CD14-positive monocyte (primary cell): Measurements from ENCODE around the gene SLC35B4. TPM values are rescaled to one million over a fixed set of nuclear protein-coding genes. Genes with fewer than 3 reads are reported as not detected.
A peak's percentile ranks its signal among the peaks of the same experiment; 100 is the strongest.

Experiments used
- DNase-seq, 3 donors: peaks; one replicate each; pipeline ENCODE4 v3.0.0-alpha.2; 2011 to 2022
- H2AFZ ChIP-seq: 2 replicates; pipeline ENCODE4 v1.6.0; 2012; ENCODE audit warnings: mild to moderate bottlenecking, low read depth, low read length, inconsistent platforms; ENCODE audit not compliant: insufficient read depth, poor library complexity, severe bottlenecking
- H3K27ac ChIP-seq, 2 donors: 1 replicate in 1 of 2; 2 replicates in 1 of 2; pipeline ENCODE4 v1.5.1; 2012 to 2013; ENCODE audit warnings: low read length in 2 of 2, control low read depth in 1 of 2, inconsistent platforms in 1 of 2, low read depth in 1 of 2, mild to moderate bottlenecking in 1 of 2
- H3K27me3 ChIP-seq, 2 donors: one replicate each; pipeline versions ENCODE4 v1.6.0 to v1.6.1; 2011 to 2013; ENCODE audit warnings: low read length in 2 of 2; ENCODE audit not compliant: control insufficient read depth in 2 of 2, insufficient read depth in 2 of 2
- H3K36me3 ChIP-seq, 2 donors: replicated peaks in 1 of 2; 1 replicate in 1 of 2; 2 replicates in 1 of 2; pipeline versions ENCODE4 v1.5.1 to v1.6.1; 2012 to 2013; ENCODE audit warnings: low read length in 2 of 2, control low read depth in 1 of 2, inconsistent platforms in 1 of 2, mild to moderate bottlenecking in 1 of 2; ENCODE audit not compliant: insufficient read depth in 2 of 2, control insufficient read depth in 1 of 2
- H3K4me1 ChIP-seq, 2 donors: 1 replicate in 1 of 2; 2 replicates in 1 of 2; pipeline versions ENCODE4 v1.5.1 to v1.6.1; 2012 to 2013; ENCODE audit warnings: low read length in 2 of 2, control low read depth in 1 of 2, inconsistent platforms in 1 of 2, mild to moderate bottlenecking in 1 of 2, moderate library complexity in 1 of 2; ENCODE audit not compliant: insufficient read depth in 2 of 2, control insufficient read depth in 1 of 2
- H3K4me2 ChIP-seq: replicated peaks from 2 replicates; pipeline ENCODE3; 2012; ENCODE audit warnings: low read length, moderate library complexity, mild to moderate bottlenecking; ENCODE audit not compliant: poor library complexity, severe bottlenecking; ENCODE audit errors: extremely low read depth
- H3K4me3 ChIP-seq, 3 experiments: fragments of 200-600 bp in 1 of 3; sonication (generic) in 1 of 3; replicated peaks in 1 of 3; 1 replicate in 2 of 3; 2 replicates in 1 of 3; pipeline ENCODE4 v1.5.1; 2011 to 2013; ENCODE audit warnings: low read length in 3 of 3, mild to moderate bottlenecking in 3 of 3, control low read depth in 2 of 3, low read depth in 2 of 3, inconsistent platforms in 1 of 3, moderate library complexity in 1 of 3
- H3K79me2 ChIP-seq: 2 replicates; pipeline ENCODE4 v1.6.0; 2012; ENCODE audit warnings: mild to moderate bottlenecking, control low read depth, inconsistent platforms, low read length, moderate library complexity; ENCODE audit not compliant: insufficient read depth
- H3K9ac ChIP-seq: 2 replicates; pipeline ENCODE4 v1.6.0; 2017; ENCODE audit warnings: low read length, mild to moderate bottlenecking; ENCODE audit not compliant: insufficient read depth, poor library complexity, severe bottlenecking
- H3K9me3 ChIP-seq, 2 donors: replicated peaks in 1 of 2; 1 replicate in 1 of 2; 2 replicates in 1 of 2; pipeline versions ENCODE4 v1.5.1 to v1.6.1; 2012 to 2013; ENCODE audit warnings: low read length in 2 of 2, control low read depth in 1 of 2; ENCODE audit not compliant: control insufficient read depth in 1 of 2, insufficient read depth in 1 of 2
- H4K20me1 ChIP-seq: 2 replicates; pipeline ENCODE4 v1.6.0; 2012; ENCODE audit warnings: mild to moderate bottlenecking, low read length, control low read depth, moderate library complexity; ENCODE audit not compliant: insufficient read depth
- H3K27ac Mint-ChIP-seq, 7 donors: one replicate each; pipeline ENCODE4 v1.8.0; 2020; ENCODE audit warnings: mild to moderate bottlenecking in 7 of 7, mixed read lengths in 7 of 7, moderate library complexity in 6 of 7, inconsistent platforms in 2 of 7
- H3K27me3 Mint-ChIP-seq, 3 donors: one replicate each; pipeline ENCODE4 v1.8.0; 2021 to 2022; ENCODE audit warnings: low read depth in 3 of 3, mild to moderate bottlenecking in 3 of 3, mixed read lengths in 3 of 3, moderate library complexity in 3 of 3, inconsistent platforms in 1 of 3
- H3K36me3 Mint-ChIP-seq, 2 donors: one replicate each; pipeline ENCODE4 v1.8.0; 2020; ENCODE audit warnings: mixed read lengths in 2 of 2, inconsistent platforms in 1 of 2, mild to moderate bottlenecking in 1 of 2
- H3K4me1 Mint-ChIP-seq: one replicate; pipeline ENCODE4 v1.8.0; 2020; ENCODE audit warnings: mild to moderate bottlenecking, mixed read lengths
- H3K4me3 Mint-ChIP-seq, 2 donors: one replicate each; pipeline ENCODE4 v1.8.0; 2020; ENCODE audit warnings: mild to moderate bottlenecking in 2 of 2, mixed read lengths in 2 of 2, moderate library complexity in 1 of 2
- H3K9me3 Mint-ChIP-seq, 7 donors: one replicate each; pipeline ENCODE4 v1.8.0; 2020 to 2022; ENCODE audit warnings: mixed read lengths in 7 of 7, mild to moderate bottlenecking in 6 of 7, moderate library complexity in 6 of 7, inconsistent platforms in 2 of 7
- WGBS: methylation state at CpG from one replicate; pipeline ENCODE4 v1.1.5; 2013; ENCODE audit warnings: missing lambda C conversion rate; ENCODE audit not compliant: insufficient coverage; 5-methylcytosine and 5-hydroxymethylcytosine counted together
- intact Hi-C, 2 donors: fragments of 100-400 bp; cut with micrococcal nuclease; formaldehyde crosslinking; loops; one replicate each; pipeline versions ENCODE4 v1.15.0 to v1.15.1; 2023
- polyA plus RNA-seq, 3 donors: library from polyadenylated mRNA; depleted of rRNA in 1 of 3; unstranded in 2 of 3; stranded (reverse) in 1 of 3; fragments of 300-500 nt in 2 of 3; fragments of >200 nt in 1 of 3; fragmentation: Illumina TruSeq in 2 of 3; gene quantifications; 1 replicate in 2 of 3; 2 replicates in 1 of 3; pipeline ENCODE4 v1.2.3, GENCODE V29; 2012 to 2021
- TF ChIP-seq, protein P1 (sequence below): fragments of 200-600 bp; IDR thresholded peaks from one replicate; pipeline ENCODE4 v1.8.0; 2022; ENCODE audit warnings: antibody characterized with exemption, mild to moderate bottlenecking

Gene SLC35B4
- polyA plus RNA-seq, 3 donors = 9.4 to 21.1 (median 12.7) TPM

GRCh38 chr7:134357486-134357885 lies 40.8 kb upstream of the SLC35B4 start:
- DNase-seq = no peak
- no peaks in the 10 kb centered on the region for H3K27me3 ChIP-seq
- H3K4me2 ChIP-seq = no peak overlapping the region
- intact Hi-C loops = no loop called here
- WGBS = 100% methylated on average over 2 of the region's 4 CpGs
- H3K9me3 ChIP-seq = no peaks in the 10 kb centered on the region
- peaks cover 14% of the 10 kb centered on the region for H3K4me1 Mint-ChIP-seq
- no peaks in the 10 kb centered on the region for H3K36me3 Mint-ChIP-seq
- peak overlapping the region in 1 of 7 donors; percentile 58 for H3K27ac Mint-ChIP-seq
- no peak overlapping the region for H3K9ac ChIP-seq
- no peak overlapping the region for H2AFZ ChIP-seq
- no peak overlapping the region for H3K4me3 ChIP-seq
- H3K9me3 Mint-ChIP-seq = peaks cover 0 to 2% (median 0%) of the 10 kb centered on the region in 7 donors
- no peaks in the 10 kb centered on the region for H3K79me2 ChIP-seq
- H4K20me1 ChIP-seq = no peaks in the 10 kb centered on the region
- H3K27me3 Mint-ChIP-seq = peaks cover 0 to 1% (median 0%) of the 10 kb centered on the region in 3 donors
- H3K27ac ChIP-seq = no peak overlapping the region
- H3K36me3 ChIP-seq = no peaks in the 10 kb centered on the region
- TF ChIP-seq, protein P1, sequence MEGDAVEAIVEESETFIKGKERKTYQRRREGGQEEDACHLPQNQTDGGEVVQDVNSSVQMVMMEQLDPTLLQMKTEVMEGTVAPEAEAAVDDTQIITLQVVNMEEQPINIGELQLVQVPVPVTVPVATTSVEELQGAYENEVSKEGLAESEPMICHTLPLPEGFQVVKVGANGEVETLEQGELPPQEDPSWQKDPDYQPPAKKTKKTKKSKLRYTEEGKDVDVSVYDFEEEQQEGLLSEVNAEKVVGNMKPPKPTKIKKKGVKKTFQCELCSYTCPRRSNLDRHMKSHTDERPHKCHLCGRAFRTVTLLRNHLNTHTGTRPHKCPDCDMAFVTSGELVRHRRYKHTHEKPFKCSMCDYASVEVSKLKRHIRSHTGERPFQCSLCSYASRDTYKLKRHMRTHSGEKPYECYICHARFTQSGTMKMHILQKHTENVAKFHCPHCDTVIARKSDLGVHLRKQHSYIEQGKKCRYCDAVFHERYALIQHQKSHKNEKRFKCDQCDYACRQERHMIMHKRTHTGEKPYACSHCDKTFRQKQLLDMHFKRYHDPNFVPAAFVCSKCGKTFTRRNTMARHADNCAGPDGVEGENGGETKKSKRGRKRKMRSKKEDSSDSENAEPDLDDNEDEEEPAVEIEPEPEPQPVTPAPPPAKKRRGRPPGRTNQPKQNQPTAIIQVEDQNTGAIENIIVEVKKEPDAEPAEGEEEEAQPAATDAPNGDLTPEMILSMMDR = no peak
- no peak overlapping the region for H3K4me3 Mint-ChIP-seq
- H3K4me1 ChIP-seq = peaks cover 13 to 16% of the 10 kb centered on the region in 2 donors

DNA sequence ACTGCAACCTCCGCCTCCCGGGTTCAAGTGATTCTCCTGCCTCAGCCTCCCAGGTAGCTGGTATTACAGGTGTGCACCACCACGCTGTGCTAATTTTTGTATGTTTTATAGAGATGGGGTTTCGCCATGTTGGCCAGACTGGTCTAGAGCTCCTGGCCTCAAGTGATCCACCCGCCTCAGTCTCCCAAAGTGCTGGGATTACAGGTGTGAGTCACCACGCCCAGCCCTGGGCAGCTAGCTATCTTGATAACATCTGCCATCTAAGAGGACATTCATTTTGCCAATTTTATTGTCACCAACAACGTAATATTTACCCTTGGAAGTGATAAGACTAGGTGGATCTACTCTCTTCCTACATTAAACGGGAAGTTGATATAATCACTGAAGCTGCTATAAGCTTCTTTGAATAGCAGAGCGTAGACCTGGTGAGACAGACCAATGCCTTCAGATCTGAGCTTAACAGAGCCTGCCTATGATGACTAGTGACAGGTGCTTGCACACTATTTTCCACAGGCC lies 39.7 kb upstream of the SLC35B4 start:
- Histone ChIP-seq H3K27ac (peak overlapping the region; percentile 18 to 47), H3K79me2 (no peaks in the 10 kb centered on the region), H2AFZ (peak overlapping the region; percentile 69), H3K4me1 (peaks cover 13 to 16% of the 10 kb centered on the region in 2 donors), H3K36me3 (no peaks in the 10 kb centered on the region), H3K4me3 (no peak overlapping the region), H3K9ac (peak overlapping the region; percentile 5), H3K4me2 (no peak overlapping the region), H4K20me1 (no peaks in the 10 kb centered on the region), H3K27me3 (no peaks in the 10 kb centered on the region), H3K9me3 (no peaks in the 10 kb centered on the region)
- intact Hi-C loops = no loop called here
- H3K27ac Mint-ChIP-seq = peak overlapping the region in 6 of 7 donors; percentile 26 to 92 (median 84)
- 100% methylated on average over 4 of the region's 9 CpGs for WGBS
- no peaks in the 10 kb centered on the region for H3K36me3 Mint-ChIP-seq
- TF ChIP-seq, protein P1 = no peak
- peaks cover 14% of the 10 kb centered on the region for H3K4me1 Mint-ChIP-seq
- H3K27me3 Mint-ChIP-seq = peaks cover 0 to 2% (median 0%) of the 10 kb centered on the region in 3 donors
- no peak for DNase-seq
- no peaks in the 10 kb centered on the region for H3K9me3 Mint-ChIP-seq
- H3K4me3 Mint-ChIP-seq = peak overlapping the region in 1 of 2 donors; percentile 30
